ENCODE results near the gene TAS2R60. TPM values are rescaled to one million over a fixed set of nuclear protein-coding genes. Genes with fewer than 3 reads are reported as not detected.

The TAS2R60 gene
- total RNA-seq, 1 experiment from 2014 or later, result 0.24 TPM

DNA sequence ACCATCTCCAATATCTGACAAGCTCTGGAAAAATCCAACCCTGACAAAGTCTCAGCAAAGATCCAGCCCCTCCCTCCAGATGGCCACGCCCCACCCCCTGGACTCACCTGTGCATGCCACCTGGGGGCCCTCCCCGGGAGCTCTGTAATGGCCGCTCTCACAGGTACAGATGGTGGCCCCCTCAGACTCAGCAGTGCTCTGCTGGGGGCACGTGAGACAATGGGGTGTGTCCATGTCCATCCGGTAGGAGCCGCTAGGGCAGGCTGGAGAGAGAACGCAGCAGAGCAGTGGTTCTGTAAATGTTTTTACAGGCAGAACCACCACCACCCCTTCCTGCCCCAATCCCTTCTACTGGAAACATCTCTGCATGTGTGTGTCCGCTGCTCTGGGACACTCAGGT, 44.1 kb upstream of the TAS2R60 start (continued):
- TF ChIP-seq, protein P1, sequence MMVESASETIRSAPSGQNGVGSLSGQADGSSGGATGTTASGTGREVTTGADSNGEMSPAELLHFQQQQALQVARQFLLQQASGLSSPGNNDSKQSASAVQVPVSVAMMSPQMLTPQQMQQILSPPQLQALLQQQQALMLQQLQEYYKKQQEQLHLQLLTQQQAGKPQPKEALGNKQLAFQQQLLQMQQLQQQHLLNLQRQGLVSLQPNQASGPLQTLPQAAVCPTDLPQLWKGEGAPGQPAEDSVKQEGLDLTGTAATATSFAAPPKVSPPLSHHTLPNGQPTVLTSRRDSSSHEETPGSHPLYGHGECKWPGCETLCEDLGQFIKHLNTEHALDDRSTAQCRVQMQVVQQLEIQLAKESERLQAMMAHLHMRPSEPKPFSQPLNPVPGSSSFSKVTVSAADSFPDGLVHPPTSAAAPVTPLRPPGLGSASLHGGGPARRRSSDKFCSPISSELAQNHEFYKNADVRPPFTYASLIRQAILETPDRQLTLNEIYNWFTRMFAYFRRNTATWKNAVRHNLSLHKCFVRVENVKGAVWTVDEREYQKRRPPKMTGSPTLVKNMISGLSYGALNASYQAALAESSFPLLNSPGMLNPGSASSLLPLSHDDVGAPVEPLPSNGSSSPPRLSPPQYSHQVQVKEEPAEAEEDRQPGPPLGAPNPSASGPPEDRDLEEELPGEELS (CRISPR knock-in tag; IDR thresholded peaks at IDR 0.05), result no peak
- TF ChIP-seq, protein P2, sequence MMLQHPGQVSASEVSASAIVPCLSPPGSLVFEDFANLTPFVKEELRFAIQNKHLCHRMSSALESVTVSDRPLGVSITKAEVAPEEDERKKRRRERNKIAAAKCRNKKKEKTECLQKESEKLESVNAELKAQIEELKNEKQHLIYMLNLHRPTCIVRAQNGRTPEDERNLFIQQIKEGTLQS (CRISPR knock-in tag; conservative IDR thresholded peaks at IDR 0.05), result no peak
- TF ChIP-seq ZNF138 (CRISPR knock-in tag; conservative IDR thresholded peaks at IDR 0.05), result no peak
- TF ChIP-seq ZNF121 (CRISPR knock-in tag; IDR thresholded peaks at IDR 0.05), result no peak
- TF ChIP-seq SMAD3 (CRISPR knock-in tag; IDR thresholded peaks at IDR 0.05; ENCODE audit: borderline replicate concordance), result no peak
- no peak for TF ChIP-seq ZNF423 (CRISPR knock-in tag; IDR thresholded peaks at IDR 0.05)
- TF ChIP-seq, protein P3, sequence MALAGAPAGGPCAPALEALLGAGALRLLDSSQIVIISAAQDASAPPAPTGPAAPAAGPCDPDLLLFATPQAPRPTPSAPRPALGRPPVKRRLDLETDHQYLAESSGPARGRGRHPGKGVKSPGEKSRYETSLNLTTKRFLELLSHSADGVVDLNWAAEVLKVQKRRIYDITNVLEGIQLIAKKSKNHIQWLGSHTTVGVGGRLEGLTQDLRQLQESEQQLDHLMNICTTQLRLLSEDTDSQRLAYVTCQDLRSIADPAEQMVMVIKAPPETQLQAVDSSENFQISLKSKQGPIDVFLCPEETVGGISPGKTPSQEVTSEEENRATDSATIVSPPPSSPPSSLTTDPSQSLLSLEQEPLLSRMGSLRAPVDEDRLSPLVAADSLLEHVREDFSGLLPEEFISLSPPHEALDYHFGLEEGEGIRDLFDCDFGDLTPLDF (CRISPR knock-in tag; IDR thresholded peaks at IDR 0.05), result no peak
- TF ChIP-seq EMX1 (CRISPR knock-in tag; IDR thresholded peaks at IDR 0.05), result no peak
- no peak for TF ChIP-seq GRHL2 (CRISPR knock-in tag; IDR thresholded peaks at IDR 0.05; ENCODE audit: insufficient replicate concordance, severe bottlenecking)
- TF ChIP-seq IRF2 (CRISPR knock-in tag; IDR thresholded peaks at IDR 0.05; ENCODE audit: borderline replicate concordance, low read depth), result no peak
- TF ChIP-seq, protein P4, sequence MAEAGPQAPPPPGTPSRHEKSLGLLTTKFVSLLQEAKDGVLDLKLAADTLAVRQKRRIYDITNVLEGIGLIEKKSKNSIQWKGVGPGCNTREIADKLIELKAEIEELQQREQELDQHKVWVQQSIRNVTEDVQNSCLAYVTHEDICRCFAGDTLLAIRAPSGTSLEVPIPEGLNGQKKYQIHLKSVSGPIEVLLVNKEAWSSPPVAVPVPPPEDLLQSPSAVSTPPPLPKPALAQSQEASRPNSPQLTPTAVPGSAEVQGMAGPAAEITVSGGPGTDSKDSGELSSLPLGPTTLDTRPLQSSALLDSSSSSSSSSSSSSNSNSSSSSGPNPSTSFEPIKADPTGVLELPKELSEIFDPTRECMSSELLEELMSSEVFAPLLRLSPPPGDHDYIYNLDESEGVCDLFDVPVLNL (CRISPR knock-in tag; IDR thresholded peaks at IDR 0.05; ENCODE audit: borderline replicate concordance, low read depth), result no peak
- no peak for TF ChIP-seq NFYB (CRISPR knock-in tag; conservative IDR thresholded peaks at IDR 0.05; ENCODE audit: low read depth)
- TF ChIP-seq, protein P5, sequence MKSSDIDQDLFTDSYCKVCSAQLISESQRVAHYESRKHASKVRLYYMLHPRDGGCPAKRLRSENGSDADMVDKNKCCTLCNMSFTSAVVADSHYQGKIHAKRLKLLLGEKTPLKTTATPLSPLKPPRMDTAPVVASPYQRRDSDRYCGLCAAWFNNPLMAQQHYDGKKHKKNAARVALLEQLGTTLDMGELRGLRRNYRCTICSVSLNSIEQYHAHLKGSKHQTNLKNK (CRISPR knock-in tag; IDR thresholded peaks at IDR 0.05), result no peak
- TF ChIP-seq CBFB (CRISPR knock-in tag; IDR thresholded peaks at IDR 0.05; ENCODE audit: low read depth), result no peak
- TF ChIP-seq, protein P6, sequence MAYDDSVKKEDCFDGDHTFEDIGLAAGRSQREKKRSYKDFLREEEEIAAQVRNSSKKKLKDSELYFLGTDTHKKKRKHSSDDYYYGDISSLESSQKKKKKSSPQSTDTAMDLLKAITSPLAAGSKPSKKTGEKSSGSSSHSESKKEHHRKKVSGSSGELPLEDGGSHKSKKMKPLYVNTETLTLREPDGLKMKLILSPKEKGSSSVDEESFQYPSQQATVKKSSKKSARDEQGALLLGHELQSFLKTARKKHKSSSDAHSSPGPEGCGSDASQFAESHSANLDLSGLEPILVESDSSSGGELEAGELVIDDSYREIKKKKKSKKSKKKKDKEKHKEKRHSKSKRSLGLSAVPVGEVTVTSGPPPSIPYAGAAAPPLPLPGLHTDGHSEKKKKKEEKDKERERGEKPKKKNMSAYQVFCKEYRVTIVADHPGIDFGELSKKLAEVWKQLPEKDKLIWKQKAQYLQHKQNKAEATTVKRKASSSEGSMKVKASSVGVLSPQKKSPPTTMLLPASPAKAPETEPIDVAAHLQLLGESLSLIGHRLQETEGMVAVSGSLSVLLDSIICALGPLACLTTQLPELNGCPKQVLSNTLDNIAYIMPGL (CRISPR knock-in tag; IDR thresholded peaks at IDR 0.05), result no peak
- no peak for TF ChIP-seq SOX15 (CRISPR knock-in tag; IDR thresholded peaks at IDR 0.05)

DNA sequence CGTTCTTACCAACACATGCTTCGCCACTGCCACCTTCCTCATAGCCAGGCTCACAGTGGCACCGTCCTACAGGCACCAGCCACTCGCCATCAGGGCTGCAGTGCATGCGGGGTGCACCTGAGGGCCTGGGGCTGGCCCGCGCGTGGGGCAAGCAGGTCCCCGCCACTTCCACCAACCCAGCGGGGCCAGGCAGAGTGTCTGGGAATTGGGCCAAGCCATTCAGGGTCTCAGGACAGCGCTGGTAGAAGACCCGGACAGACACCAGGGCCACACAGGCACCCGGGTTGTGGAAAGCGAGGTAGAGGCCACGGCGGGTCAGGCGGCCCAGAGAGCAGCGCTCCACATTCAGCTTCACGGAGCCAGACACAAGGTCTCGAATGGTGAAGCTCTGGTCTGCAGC, 43.6 kb upstream of the TAS2R60 start:
- Mint-ChIP-seq H3K27me3 (ENCODE audit: low read depth) (no peaks in the 10 kb centered on the region), H3K4me3 (no peak overlapping the region), H3K27ac (no peak overlapping the region), H3K9me3 (no peaks in the 10 kb centered on the region), H3K36me3 (peaks cover 88% of the 10 kb centered on the region), H3K4me1 (peaks cover 10% of the 10 kb centered on the region)
- POLR2A ChIA-PET, result interaction anchor here (1.2 kb wide), 1 partner anchor 8 kb away, joined by 3 read pairs; the partner anchor contains the start of gene EPHA1
- DNase-seq (ENCODE audit: low spot score) (no peak), ATAC-seq (no peak)
- CTCF ChIA-PET, result no interaction called here
- TF ChIP-seq, protein P7, sequence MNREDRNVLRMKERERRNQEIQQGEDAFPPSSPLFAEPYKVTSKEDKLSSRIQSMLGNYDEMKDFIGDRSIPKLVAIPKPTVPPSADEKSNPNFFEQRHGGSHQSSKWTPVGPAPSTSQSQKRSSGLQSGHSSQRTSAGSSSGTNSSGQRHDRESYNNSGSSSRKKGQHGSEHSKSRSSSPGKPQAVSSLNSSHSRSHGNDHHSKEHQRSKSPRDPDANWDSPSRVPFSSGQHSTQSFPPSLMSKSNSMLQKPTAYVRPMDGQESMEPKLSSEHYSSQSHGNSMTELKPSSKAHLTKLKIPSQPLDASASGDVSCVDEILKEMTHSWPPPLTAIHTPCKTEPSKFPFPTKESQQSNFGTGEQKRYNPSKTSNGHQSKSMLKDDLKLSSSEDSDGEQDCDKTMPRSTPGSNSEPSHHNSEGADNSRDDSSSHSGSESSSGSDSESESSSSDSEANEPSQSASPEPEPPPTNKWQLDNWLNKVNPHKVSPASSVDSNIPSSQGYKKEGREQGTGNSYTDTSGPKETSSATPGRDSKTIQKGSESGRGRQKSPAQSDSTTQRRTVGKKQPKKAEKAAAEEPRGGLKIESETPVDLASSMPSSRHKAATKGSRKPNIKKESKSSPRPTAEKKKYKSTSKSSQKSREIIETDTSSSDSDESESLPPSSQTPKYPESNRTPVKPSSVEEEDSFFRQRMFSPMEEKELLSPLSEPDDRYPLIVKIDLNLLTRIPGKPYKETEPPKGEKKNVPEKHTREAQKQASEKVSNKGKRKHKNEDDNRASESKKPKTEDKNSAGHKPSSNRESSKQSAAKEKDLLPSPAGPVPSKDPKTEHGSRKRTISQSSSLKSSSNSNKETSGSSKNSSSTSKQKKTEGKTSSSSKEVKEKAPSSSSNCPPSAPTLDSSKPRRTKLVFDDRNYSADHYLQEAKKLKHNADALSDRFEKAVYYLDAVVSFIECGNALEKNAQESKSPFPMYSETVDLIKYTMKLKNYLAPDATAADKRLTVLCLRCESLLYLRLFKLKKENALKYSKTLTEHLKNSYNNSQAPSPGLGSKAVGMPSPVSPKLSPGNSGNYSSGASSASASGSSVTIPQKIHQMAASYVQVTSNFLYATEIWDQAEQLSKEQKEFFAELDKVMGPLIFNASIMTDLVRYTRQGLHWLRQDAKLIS (CRISPR knock-in tag; IDR thresholded peaks at IDR 0.05; ENCODE audit: borderline replicate concordance), result no peak
- TF ChIP-seq ATF1 (CRISPR knock-in tag; IDR thresholded peaks at IDR 0.05) (no peak), FOXP1 (CRISPR knock-in tag; IDR thresholded peaks at IDR 0.05; ENCODE audit: borderline replicate concordance) (no peak), ZNF317 (CRISPR knock-in tag; IDR thresholded peaks at IDR 0.05; ENCODE audit: borderline replicate concordance, low read depth) (no peak), ZNF232 (CRISPR knock-in tag; IDR thresholded peaks at IDR 0.05) (no peak), MXD4 (CRISPR knock-in tag; IDR thresholded peaks at IDR 0.05; ENCODE audit: borderline replicate concordance) (no peak)
- TF ChIP-seq, protein P8, sequence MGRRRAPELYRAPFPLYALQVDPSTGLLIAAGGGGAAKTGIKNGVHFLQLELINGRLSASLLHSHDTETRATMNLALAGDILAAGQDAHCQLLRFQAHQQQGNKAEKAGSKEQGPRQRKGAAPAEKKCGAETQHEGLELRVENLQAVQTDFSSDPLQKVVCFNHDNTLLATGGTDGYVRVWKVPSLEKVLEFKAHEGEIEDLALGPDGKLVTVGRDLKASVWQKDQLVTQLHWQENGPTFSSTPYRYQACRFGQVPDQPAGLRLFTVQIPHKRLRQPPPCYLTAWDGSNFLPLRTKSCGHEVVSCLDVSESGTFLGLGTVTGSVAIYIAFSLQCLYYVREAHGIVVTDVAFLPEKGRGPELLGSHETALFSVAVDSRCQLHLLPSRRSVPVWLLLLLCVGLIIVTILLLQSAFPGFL (CRISPR knock-in tag; IDR thresholded peaks at IDR 0.05; ENCODE audit: borderline replicate concordance), result no peak
- TF ChIP-seq, protein P9, sequence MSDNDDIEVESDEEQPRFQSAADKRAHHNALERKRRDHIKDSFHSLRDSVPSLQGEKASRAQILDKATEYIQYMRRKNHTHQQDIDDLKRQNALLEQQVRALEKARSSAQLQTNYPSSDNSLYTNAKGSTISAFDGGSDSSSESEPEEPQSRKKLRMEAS (CRISPR knock-in tag; IDR thresholded peaks at IDR 0.05), result no peak
- TF ChIP-seq, protein P5 (CRISPR knock-in tag; IDR thresholded peaks at IDR 0.05), result no peak

All from WTC11 (cell line).